Body of pancreas (tissue), 4 donors: ENCODE measurements around the gene ABL1. TPM values are rescaled to one million over a fixed set of nuclear protein-coding genes. Genes with fewer than 3 reads are reported as not detected.

Experiments
- ATAC-seq: fragments of 150-250 bp; one replicate; pipeline ENCODE4 v1.9.1; 2016
- DNase-seq, 4 donors: peaks; one replicate each; pipeline ENCODE4 v3.0.0-alpha.2; 2019
- H3K27ac ChIP-seq, 4 donors: fragments of 200-600 bp; sonication (generic); 1 replicate in 3 of 4; 2 replicates in 1 of 4; pipeline versions ENCODE4 v1.5.1 to v1.6.1; 2016 to 2019; ENCODE audit warnings: mild to moderate bottlenecking in 1 of 4, mixed read lengths in 1 of 4, moderate library complexity in 1 of 4
- H3K27me3 ChIP-seq, 2 donors: fragments of 200-600 bp; sonication (generic); one replicate each; pipeline ENCODE4 v1.6.0; 2016; ENCODE audit warnings: mild to moderate bottlenecking in 1 of 2
- H3K36me3 ChIP-seq, 2 donors: fragments of 200-600 bp; sonication (generic); replicated peaks in 1 of 2; 2 replicates each; pipeline ENCODE4 v1.5.1; 2016; ENCODE audit warnings: low read depth in 2 of 2; ENCODE audit not compliant: insufficient read depth in 1 of 2
- H3K4me1 ChIP-seq: fragments of 200-600 bp; sonication (generic); one replicate; pipeline ENCODE4 v1.6.0; 2016
- H3K4me3 ChIP-seq, 2 donors: fragments of 200-600 bp; sonication (generic); 1 replicate in 1 of 2; 2 replicates in 1 of 2; pipeline ENCODE4 v1.5.1; 2016 to 2019
- H3K9me3 ChIP-seq, 3 donors: fragments of 200-600 bp; sonication (generic); 1 replicate in 2 of 3; 2 replicates in 1 of 3; pipeline ENCODE4 v1.5.1; 2016
- POLR2A ChIP-seq, 3 donors: fragments of 450-650 bp; IDR thresholded peaks; one replicate each; pipeline ENCODE4 v1.6.1; 2016; ENCODE audit warnings: antibody characterized with exemption in 3 of 3, mild to moderate bottlenecking in 2 of 3
- WGBS, 2 donors: methylation state at CpG; one replicate each; pipeline ENCODE4 v1.1.5; 2017; 5-methylcytosine and 5-hydroxymethylcytosine counted together
- intact Hi-C: fragments of 100-400 bp; cut with DNase I; formaldehyde crosslinking; loops from one replicate; pipeline ENCODE4 v1.15.1; 2023
- total RNA-seq, 2 donors: library from RNA; depleted of rRNA; stranded (reverse); fragments of >200 nt; gene quantifications; one replicate each; pipeline ENCODE4 v1.1.0, GENCODE V29; 2016
- TF ChIP-seq, protein P1 (sequence below), 7 experiments: fragments of 450-650 bp in 4 of 7; fragments of 200-600 bp in 3 of 7; sonication (generic) in 3 of 7; IDR thresholded peaks; one replicate each; pipeline ENCODE4 v1.5.1; 2016 to 2019; ENCODE audit warnings: antibody characterized with exemption in 7 of 7

Gene ABL1
- total RNA-seq, 2 donors from 2014 or later: 23.3 to 29.0 TPM

DNA sequence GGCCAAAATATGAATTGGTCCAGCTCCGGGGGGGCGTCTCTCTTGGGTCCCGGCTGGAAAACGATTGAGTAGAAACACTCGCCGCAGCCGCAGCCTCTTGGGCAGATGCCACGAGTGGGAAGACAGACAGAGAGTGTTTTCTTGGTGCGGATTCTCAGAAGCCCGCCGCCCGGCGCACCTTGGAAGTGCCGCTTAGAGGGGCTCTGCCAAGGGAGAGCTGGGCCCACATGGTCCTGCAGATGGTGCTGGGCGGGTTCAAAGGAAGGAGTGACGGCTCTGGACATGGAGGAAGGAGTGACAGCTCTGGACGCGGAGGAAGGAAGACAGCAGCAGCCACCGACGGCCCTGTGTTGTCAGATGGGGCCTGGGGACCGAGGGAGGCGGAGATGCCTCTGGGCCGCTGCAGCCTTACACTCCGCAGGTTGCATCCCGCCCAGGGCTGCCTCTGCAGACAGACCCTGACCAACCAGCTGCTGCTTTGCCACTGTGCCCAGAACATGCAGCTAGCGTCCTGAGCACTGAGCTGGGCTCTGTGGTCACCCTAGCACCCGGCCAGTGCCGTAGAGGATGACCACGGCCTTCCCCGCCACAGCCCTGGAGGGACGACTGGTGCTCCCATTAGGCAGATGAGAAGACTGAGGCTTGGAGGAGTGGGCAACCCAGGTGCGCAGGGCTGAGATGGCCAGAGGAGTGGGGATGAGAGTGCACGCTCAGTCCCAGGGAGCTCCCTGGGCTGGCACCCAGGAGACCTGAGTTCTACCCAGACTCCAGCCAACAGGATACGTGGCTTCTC lies 82.3 kb downstream of the ABL1 start:
- 67 to 73% methylated on average over 22 to 34 of the region's 34 CpGs for WGBS, 2 donors
- DNase-seq (no peak), ATAC-seq (no peak)

DNA sequence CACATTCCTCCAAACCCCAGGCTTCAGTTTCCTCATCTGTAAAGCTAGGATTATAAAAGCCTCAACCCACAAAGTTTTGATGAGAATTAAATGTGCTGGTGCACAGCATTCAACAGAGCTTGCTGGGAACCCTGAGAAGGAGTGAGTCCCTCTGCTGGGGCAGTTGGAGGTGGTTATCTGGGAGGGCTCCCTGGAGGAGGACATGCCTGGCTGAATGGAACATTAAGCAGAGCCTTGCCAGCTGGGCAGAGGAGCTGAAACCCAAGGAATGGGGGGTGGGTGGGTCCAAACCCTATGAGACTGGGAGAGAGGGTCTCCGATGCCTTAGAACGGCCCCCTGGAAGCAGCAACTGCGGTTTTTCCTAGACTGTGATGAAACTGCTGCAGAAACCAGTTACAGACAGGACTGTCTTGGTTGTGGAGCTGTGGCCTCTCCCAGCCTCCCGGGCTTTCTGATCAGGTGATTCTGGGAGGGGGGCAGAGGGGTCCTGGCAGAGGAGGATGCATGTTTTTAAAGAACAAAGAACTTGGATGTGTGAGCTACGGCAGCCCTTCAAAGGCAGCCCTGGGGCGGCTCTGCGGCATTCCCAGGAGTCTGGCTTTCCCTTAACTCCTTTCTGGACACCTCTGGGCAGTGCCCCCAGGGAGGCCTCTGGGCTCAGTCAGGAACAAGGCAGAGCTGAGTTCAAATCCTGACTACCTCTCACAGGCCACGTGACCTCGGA lies 83.2 kb downstream of the ABL1 start:
- Histone ChIP-seq H3K27me3 (no peaks in the 10 kb centered on the region), H3K4me1 (no peaks in the 10 kb centered on the region), H3K36me3 (no peaks in the 10 kb centered on the region), H3K9me3 (no peaks in the 10 kb centered on the region), H3K27ac (no peak overlapping the region), H3K4me3 (no peak overlapping the region)
- ATAC-seq: no peak
- intact Hi-C loops: no loop called here
- TF ChIP-seq, protein P1, sequence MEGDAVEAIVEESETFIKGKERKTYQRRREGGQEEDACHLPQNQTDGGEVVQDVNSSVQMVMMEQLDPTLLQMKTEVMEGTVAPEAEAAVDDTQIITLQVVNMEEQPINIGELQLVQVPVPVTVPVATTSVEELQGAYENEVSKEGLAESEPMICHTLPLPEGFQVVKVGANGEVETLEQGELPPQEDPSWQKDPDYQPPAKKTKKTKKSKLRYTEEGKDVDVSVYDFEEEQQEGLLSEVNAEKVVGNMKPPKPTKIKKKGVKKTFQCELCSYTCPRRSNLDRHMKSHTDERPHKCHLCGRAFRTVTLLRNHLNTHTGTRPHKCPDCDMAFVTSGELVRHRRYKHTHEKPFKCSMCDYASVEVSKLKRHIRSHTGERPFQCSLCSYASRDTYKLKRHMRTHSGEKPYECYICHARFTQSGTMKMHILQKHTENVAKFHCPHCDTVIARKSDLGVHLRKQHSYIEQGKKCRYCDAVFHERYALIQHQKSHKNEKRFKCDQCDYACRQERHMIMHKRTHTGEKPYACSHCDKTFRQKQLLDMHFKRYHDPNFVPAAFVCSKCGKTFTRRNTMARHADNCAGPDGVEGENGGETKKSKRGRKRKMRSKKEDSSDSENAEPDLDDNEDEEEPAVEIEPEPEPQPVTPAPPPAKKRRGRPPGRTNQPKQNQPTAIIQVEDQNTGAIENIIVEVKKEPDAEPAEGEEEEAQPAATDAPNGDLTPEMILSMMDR (IDR thresholded peaks at IDR 0.05): no peak
- no peak for TF ChIP-seq POLR2A (IDR thresholded peaks at IDR 0.05)
- WGBS, 2 donors: 20 to 52% methylated on average over 4 to 9 of the region's 9 CpGs
- no peak for DNase-seq

More for the DNA sequence above, 82.3 kb downstream of the ABL1 start:
- intact Hi-C loops: no loop called here
- Histone ChIP-seq H3K27me3 (no peaks in the 10 kb centered on the region), H3K27ac (no peak overlapping the region), H3K4me3 (no peak overlapping the region), H3K4me1 (no peaks in the 10 kb centered on the region), H3K36me3 (no peaks in the 10 kb centered on the region), H3K9me3 (no peaks in the 10 kb centered on the region)
- TF ChIP-seq POLR2A (IDR thresholded peaks at IDR 0.05): no peak
- TF ChIP-seq, protein P1 (IDR thresholded peaks at IDR 0.05): no peak

DNA sequence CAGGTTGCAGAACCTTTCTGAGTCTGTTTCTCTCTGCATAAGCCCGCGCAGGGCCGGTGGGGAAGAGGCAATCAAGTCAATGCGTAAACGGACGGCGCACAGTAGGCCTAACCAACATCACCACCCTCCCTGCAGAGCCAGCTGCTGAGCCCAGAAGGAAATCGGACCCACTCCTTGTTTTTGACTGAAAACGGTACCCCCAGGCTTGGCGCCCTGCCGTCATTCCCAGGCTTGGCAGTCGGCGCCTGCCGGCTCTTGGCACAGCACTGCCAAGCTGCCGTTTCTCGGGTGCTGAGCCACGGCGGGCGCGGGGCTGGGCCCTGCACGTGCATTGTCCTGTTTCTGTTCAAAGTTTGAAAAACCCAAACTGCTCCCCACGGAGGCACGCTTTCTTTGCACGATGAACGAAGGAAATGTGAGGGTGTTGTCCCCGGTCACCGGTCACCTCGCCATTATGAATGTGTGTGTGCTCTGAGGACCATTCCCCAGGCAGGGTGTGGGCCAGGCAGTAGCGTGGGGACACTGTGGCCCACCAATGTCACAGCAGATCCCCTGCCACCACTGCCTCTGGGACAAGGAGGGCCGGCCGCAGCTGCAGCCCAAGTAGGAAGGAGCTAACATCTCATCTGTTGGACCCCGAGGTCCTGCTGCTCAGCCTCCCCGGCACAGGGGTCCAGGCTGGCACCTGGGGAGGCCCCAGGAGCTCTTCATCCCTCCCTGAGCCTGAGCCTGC lies 83.9 kb downstream of the ABL1 start:
- TF ChIP-seq, protein P1 (IDR thresholded peaks at IDR 0.05): no peak
- TF ChIP-seq POLR2A (IDR thresholded peaks at IDR 0.05): no peak
- 54 to 67% methylated on average over 7 to 33 of the region's 33 CpGs for WGBS, 2 donors
- H3K4me1 ChIP-seq: no peaks in the 10 kb centered on the region
- DNase-seq (no peak), ATAC-seq (no peak)
- intact Hi-C loops: no loop called here
- no peak overlapping the region for H3K27ac ChIP-seq
- no peaks in the 10 kb centered on the region for H3K9me3 ChIP-seq
- no peak overlapping the region for H3K4me3 ChIP-seq
- H3K27me3 ChIP-seq: no peaks in the 10 kb centered on the region
- no peaks in the 10 kb centered on the region for H3K36me3 ChIP-seq

DNA sequence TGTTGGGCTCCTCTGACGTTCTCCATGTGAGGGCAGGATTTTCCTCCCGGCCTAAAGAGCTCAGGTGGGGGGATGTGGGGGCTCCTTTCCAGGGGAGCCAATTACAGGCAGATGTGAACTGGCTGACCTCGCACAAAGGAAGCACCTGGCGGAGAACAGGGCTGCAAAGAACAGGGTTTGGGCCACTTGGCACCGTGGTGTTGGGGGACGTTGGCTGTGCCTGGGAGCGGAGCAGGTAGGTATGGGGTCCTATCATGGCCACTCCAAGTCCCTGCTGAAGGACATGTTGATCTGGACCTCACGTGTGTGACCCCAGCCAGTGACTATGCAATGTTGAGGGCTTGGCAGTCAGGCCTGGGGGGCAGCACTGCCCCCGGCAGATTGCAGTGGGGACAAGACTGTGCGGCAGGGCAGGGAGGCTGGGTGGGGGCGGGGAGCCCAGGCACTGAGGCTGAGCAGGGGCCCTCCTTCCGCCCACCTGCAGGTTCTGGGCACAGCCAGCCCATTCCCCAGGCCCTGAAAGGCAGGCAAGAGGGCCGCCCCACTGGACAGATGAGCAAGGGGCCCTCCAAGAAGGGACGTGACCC lies 84.6 kb downstream of the ABL1 start:
- intact Hi-C loops: no loop called here
- Histone ChIP-seq H3K27ac (no peak overlapping the region), H3K9me3 (no peaks in the 10 kb centered on the region), H3K4me1 (no peaks in the 10 kb centered on the region), H3K36me3 (no peaks in the 10 kb centered on the region), H3K27me3 (no peaks in the 10 kb centered on the region), H3K4me3 (no peak overlapping the region)
- TF ChIP-seq POLR2A (IDR thresholded peaks at IDR 0.05): no peak
- TF ChIP-seq, protein P1 (IDR thresholded peaks at IDR 0.05): no peak
- DNase-seq: no peak
- WGBS, 2 donors: 46 to 70% methylated on average over 4 to 7 of the region's 14 CpGs
- no peak for ATAC-seq
